Measurements from ENCODE around the gene CAPN14.

CAPN14 gene

DNA sequence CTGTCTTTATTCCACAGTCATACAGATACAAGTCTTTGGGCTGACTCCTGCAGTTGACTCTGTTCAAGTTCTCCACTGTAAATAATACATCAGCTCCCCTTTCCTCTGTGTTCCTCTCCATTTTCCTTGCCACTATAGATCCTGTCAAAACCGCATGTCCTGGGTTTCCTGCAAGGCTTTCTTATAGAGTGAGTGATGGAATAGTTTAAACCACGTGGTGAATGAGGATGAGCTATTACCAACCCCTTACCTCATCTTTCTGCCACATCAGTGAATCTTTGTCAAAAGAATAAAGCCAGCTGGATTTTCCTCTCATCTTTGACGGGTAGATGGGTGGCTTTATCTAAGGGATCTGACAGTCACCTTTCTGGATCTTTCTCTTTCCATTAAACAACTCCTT lies 75.2 kb downstream of the CAPN14 start:
- Histone ChIP-seq H4K20me1 (no peaks in the 10 kb centered on the region), H3K9ac (no peak overlapping the region), H3K27ac (no peak overlapping the region), H3K36me3 (no peaks in the 10 kb centered on the region), H3K4me1 (peaks cover 0 to 39% (median 24%) of the 10 kb centered on the region in 10 experiments; a peak in 17 of 20 replicates), H3K4me3 (no peak overlapping the region), H3K27me3 (peaks cover 0 to 7% (median 0%) of the 10 kb centered on the region in 11 experiments; a peak in 2 of 22 replicates), H3K4me2 (peak overlapping the region in 5 of 11 experiments; percentile 2 to 30 (median 11); a peak in 2 of 22 replicates), H3K9me3 (replicated peaks in 1 of 11) (no peaks in the 10 kb centered on the region)
- TF ChIP-seq Cebpa-rat (IDR thresholded peaks at IDR 0.05): no peak

DNA sequence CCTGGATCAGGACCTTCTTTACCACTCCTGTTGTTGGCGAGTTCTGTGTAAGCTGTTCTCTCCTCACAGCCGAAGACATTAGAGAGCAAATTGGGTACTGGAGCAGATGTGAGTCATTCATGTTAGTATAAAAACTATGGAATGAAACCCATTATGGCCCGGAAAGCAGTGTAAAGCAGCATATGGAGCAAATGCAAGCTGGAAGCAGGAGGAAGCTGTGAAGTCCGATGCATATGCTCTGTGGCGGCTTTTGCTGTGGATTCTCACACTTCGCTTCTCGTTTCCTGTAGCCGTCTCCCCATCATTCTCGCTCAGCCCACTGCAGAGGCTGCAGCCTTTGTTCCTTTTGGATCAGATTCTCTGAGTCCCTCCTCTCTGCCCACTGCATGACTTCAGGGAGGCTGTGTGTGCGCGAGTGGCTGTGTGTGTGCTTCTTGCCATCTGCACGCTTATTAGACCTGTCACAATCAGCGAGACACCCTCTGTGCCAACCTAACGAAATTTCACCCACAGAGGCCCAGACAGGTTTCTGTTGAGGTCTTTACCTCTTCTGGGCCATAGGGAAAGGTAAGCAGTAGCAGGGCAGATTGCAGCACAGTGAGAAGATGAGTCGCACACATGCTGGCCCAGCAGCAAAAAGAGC lies 75.8 kb downstream of the CAPN14 start:
- no peaks in the 10 kb centered on the region for H3K36me3 ChIP-seq
- no peak for TF ChIP-seq Cebpa-rat (IDR thresholded peaks at IDR 0.05)
- no peak overlapping the region for H3K27ac ChIP-seq
- H3K4me3 ChIP-seq: no peak overlapping the region
- H3K27me3 ChIP-seq: peaks cover 0 to 7% (median 0%) of the 10 kb centered on the region in 11 experiments; a peak in 2 of 22 replicates
- peaks cover 0 to 4% (median under 1%) of the 10 kb centered on the region in 11 experiments; a peak in 7 of 22 replicates for H4K20me1 ChIP-seq
- no peaks in the 10 kb centered on the region for H3K9me3 ChIP-seq (replicated peaks in 1 of 11)
- H3K9ac ChIP-seq: no peak overlapping the region
- H3K4me1 ChIP-seq: peaks cover 4 to 43% (median 28%) of the 10 kb centered on the region in 10 experiments; a peak in 19 of 20 replicates
- peak overlapping the region in 5 of 11 experiments; percentile 2 to 30 (median 11); a peak in 3 of 22 replicates for H3K4me2 ChIP-seq

DNA sequence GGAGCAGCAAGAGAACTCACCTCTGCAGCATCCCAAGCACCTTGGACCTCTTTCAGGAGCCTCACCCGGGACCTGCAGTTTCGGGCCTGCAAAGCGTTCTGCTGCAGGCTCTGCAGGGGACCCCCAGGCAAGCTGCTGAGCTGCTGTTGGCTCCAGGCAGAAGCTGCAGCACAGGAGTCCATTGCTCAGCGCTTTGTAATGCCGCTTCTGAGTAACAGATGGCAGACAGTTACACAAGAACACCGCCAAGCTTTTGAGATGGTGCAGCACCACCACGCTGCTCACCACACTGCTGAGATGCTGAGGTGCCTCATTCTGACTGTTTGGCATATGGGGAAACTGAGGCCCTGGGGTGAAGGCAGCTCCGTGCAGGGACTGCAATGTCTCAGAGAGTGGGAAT lies 77.2 kb downstream of the CAPN14 start:
- Histone ChIP-seq H3K27me3 (peaks cover 0 to 7% (median 0%) of the 10 kb centered on the region in 11 experiments; a peak in 2 of 22 replicates), H3K4me1 (peaks cover 18 to 57% (median 42%) of the 10 kb centered on the region in 10 experiments; a peak in 19 of 20 replicates), H4K20me1 (peaks cover 0 to 18% (median 12%) of the 10 kb centered on the region in 11 experiments; a peak in 13 of 22 replicates), H3K4me2 (peak overlapping the region in 7 of 11 experiments; percentile 5 to 95 (median 83); a peak in 7 of 22 replicates), H3K4me3 (no peak overlapping the region), H3K27ac (no peak overlapping the region), H3K9ac (no peak overlapping the region), H3K9me3 (replicated peaks in 1 of 11) (no peaks in the 10 kb centered on the region), H3K36me3 (peaks cover 0 to 1% (median 0%) of the 10 kb centered on the region in 11 experiments; a peak in 3 of 22 replicates)
- no peak for TF ChIP-seq Cebpa-rat (IDR thresholded peaks at IDR 0.05)

DNA sequence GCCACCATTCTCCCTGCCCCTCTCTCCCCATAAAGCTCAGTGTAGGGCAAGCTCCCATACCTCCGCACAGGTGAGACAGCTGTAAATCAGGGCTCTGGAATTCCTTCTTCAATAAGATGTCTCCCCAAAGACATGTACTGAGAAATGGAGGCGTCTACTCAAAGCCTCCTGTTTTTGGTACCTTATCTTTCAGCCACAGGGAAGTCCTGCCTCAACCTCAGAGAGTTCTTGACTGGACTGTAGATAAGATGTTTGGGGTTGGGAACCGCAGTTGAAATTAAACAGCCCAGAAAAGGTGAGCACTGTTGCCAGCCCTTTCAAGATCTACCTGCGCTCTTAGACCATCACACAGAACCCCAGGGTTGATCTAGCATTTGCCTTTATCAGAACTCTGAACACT lies 77.6 kb downstream of the CAPN14 start:
- peaks cover 21 to 62% (median 47%) of the 10 kb centered on the region in 10 experiments; a peak in 19 of 20 replicates for H3K4me1 ChIP-seq
- TF ChIP-seq Cebpa-rat (IDR thresholded peaks at IDR 0.05): no peak
- H3K4me2 ChIP-seq: peak overlapping the region in 9 of 11 experiments; percentile 76 to 95 (median 86); a peak in 14 of 22 replicates
- H3K9me3 ChIP-seq (replicated peaks in 1 of 11): no peaks in the 10 kb centered on the region
- no peak overlapping the region for H3K4me3 ChIP-seq
- H4K20me1 ChIP-seq: peaks cover 0 to 23% (median 17%) of the 10 kb centered on the region in 11 experiments; a peak in 17 of 22 replicates
- H3K27ac ChIP-seq: no peak overlapping the region
- H3K36me3 ChIP-seq: peaks cover 0 to 6% (median 0%) of the 10 kb centered on the region in 11 experiments; a peak in 6 of 22 replicates
- no peak overlapping the region for H3K9ac ChIP-seq
- peaks cover 0 to 7% (median 0%) of the 10 kb centered on the region in 11 experiments; a peak in 2 of 22 replicates for H3K27me3 ChIP-seq

DNA sequence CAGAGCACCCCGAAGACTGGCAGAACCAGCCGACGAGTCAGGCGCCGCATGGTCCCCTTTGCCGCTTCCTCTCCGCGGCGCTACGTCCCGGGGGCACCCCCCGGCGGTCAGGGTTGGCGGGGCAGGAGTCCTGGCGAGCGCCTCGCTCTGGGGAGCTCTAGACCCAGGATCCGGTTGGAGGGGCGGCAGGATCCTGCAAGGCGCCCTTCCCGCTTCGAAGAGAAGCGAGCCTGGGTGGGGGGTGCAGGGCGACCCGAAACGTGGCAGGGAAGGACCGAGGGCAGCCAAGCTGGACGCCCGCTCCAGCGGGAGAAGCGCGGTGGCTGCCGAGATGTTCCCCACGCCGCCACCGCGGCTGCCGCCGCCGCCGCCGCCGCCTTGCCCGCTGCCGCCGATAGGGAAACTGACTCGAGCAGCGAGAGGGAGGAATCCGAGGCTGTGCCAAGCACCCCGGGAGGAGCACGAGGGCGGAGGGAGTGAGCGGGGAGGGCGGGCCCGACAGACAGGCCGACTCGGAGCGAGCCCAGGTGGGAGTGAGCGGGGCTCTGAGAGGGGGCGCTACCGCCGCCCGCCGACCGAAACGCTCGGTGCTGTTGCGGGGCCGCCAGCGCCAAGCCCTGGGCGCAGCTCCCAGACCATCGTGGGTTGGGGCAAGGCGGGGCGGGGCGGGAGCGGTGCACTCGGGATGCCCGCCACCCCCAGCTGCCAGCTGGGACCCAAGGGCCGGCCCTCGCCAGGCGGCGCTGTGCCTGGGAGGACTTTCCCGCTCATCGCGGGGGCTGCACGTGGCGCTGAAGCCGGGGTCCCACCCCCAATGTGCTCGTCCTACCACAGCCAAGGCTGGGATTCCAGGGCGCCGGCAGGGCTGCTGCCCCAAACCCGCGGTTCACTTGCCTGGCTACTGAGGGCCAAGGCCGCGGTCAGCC lies 79.0 kb downstream of the CAPN14 start, which contains the start of gene GALNT14:
Gene GALNT14, minus strand, starts transcription at position 404 of the 926 bp plus-strand sequence. Its CDS starts 354 bp downstream, at position 50.
- peak within 1 kb of the TSS; percentile 83 to 95 (median 90) for H3K4me3 ChIP-seq
- H3K27me3 ChIP-seq: peaks cover 0 to 7% (median 0%) of the 10 kb centered on the region in 11 experiments; a peak in 2 of 22 replicates
- H3K27ac ChIP-seq: peak within 1 kb of the TSS; percentile 66 to 93 (median 90); a peak in 21 of 22 replicates
- H3K9me3 ChIP-seq (replicated peaks in 1 of 11): no peaks in the 10 kb centered on the region
- peaks cover 0 to 35% (median 25%) of the 10 kb centered on the region in 11 experiments; a peak in 17 of 22 replicates for H4K20me1 ChIP-seq
- peak within 1 kb of the TSS; percentile 82 to 94 (median 91) for H3K9ac ChIP-seq
- peak within 1 kb of the TSS; percentile 76 to 97 (median 89) for H3K4me2 ChIP-seq
- peaks cover 0 to 17% (median 3%) of the 10 kb centered on the region in 11 experiments; a peak in 6 of 22 replicates for H3K36me3 ChIP-seq
- peaks cover 21 to 76% (median 58%) of the 10 kb centered on the region in 10 experiments; a peak in 19 of 20 replicates for H3K4me1 ChIP-seq
- TF ChIP-seq Cebpa-rat (IDR thresholded peaks at IDR 0.05): no peak

DNA sequence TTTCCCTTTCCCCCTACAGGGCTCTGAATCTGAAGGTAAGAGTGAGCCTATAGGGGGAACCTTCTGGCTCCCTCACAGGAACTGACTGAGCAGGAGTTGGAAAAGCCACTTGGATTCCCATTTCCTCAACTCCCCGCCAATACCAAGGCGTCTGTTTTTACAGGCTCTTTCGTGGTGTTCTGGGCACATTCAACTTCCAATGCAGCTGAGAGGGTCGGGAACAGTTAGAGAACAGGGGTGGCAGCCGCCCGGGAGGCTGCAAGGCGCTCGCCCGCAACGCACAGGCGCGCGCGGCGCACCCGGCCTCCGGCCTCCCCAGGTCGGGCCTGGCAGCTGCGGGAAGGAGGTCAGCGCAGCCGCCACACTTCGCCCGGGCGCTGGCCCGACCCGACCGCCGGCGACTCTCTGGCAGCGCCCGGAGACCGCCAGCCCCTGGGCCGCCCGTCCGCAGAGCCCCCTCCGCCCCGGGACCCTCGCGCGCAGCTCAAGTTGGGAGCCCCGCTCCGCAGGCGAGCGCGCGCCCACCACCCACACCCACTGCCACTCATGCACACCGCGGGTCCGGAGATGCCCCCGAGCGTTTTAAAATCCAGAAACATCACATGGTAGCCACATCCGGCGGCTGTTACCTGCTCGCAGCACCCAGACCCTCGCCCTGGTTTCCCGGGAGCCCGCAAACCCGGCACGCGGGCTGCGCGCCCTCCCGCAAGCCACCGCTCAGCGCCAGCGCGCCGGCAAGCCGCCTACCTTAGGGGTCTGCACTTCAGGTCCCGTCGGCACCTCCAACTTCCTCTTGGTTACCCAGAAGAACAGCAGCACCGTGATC lies 79.9 kb downstream of the CAPN14 start:
- H3K4me3 ChIP-seq: peak overlapping the region; percentile 83 to 95 (median 90)
- H3K9me3 ChIP-seq (replicated peaks in 1 of 11): no peaks in the 10 kb centered on the region
- H3K9ac ChIP-seq: peak overlapping the region; percentile 82 to 94 (median 91)
- peaks cover 0 to 7% (median 0%) of the 10 kb centered on the region in 11 experiments; a peak in 2 of 22 replicates for H3K27me3 ChIP-seq
- H3K36me3 ChIP-seq: peaks cover 0 to 26% (median 4%) of the 10 kb centered on the region in 11 experiments; a peak in 10 of 22 replicates
- H3K4me2 ChIP-seq: peak overlapping the region; percentile 76 to 97 (median 89)
- H3K27ac ChIP-seq: peak overlapping the region; percentile 66 to 93 (median 90); a peak in 21 of 22 replicates
- H4K20me1 ChIP-seq: peaks cover 0 to 44% (median 28%) of the 10 kb centered on the region in 11 experiments; a peak in 17 of 22 replicates
- peaks cover 28 to 84% (median 67%) of the 10 kb centered on the region in 10 experiments; a peak in 19 of 20 replicates for H3K4me1 ChIP-seq
- TF ChIP-seq Cebpa-rat (IDR thresholded peaks at IDR 0.05): no peak

DNA sequence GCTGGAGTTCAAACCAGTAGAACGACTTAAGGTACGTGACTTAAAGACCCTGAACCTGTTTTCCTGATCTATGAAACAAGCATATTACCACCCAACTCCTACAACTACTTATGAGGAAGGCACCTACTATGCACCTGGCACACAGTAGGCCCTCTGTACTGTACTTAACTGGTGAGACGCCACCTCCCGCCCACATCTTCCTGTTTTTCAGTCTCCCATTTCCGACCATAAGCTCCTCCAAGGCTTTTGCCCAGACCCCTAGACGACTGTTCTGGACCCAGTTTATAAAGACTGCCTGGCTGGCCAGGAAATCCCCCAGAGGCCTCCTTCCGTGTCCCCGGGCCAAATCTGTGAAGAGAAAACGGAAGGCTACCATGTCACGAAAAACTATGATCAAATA lies 80.6 kb downstream of the CAPN14 start:
- Histone ChIP-seq H3K4me3 (peak overlapping the region; percentile 83 to 95 (median 90)), H3K4me1 (peaks cover 35 to 86% (median 73%) of the 10 kb centered on the region in 10 experiments), H3K4me2 (peak overlapping the region; percentile 76 to 97 (median 89)), H3K9ac (peak overlapping the region; percentile 82 to 94 (median 91)), H3K27me3 (peaks cover 0 to 7% (median 0%) of the 10 kb centered on the region in 11 experiments; a peak in 2 of 22 replicates), H3K36me3 (peaks cover 0 to 33% (median 8%) of the 10 kb centered on the region in 11 experiments; a peak in 10 of 22 replicates), H4K20me1 (peaks cover 0 to 51% (median 34%) of the 10 kb centered on the region in 11 experiments; a peak in 18 of 22 replicates), H3K27ac (peak overlapping the region; percentile 66 to 93 (median 90); a peak in 20 of 22 replicates), H3K9me3 (replicated peaks in 1 of 11) (no peaks in the 10 kb centered on the region)
- no peak for TF ChIP-seq Cebpa-rat (IDR thresholded peaks at IDR 0.05)

Measured in BLaER1 treated with 17β-estradiol and CSF1 and Interleukin-3, amounts not matched to agents 10 nM and 100 nM (cell line).